GM12864 (cell line): ENCODE measurements around the gene ATP5ME.

Source experiments
- DNase-seq: peaks from one replicate; pipeline ENCODE4 v3.0.0-alpha.2; 2011; ENCODE audit warnings: low read depth
- H3K4me3 ChIP-seq: 2 replicates; pipeline ENCODE4 v1.5.1; 2011; ENCODE audit warnings: mild to moderate bottlenecking, low read depth, low read length, control low read depth
- TF ChIP-seq, protein P1 (sequence below): IDR thresholded peaks from 2 replicates; pipeline ENCODE4 v1.5.1; 2011; ENCODE audit warnings: low read depth, mild to moderate bottlenecking, moderate library complexity, low read length, control low read depth, inconsistent platforms; ENCODE audit errors: missing control alignments

ATP5ME gene

DNA sequence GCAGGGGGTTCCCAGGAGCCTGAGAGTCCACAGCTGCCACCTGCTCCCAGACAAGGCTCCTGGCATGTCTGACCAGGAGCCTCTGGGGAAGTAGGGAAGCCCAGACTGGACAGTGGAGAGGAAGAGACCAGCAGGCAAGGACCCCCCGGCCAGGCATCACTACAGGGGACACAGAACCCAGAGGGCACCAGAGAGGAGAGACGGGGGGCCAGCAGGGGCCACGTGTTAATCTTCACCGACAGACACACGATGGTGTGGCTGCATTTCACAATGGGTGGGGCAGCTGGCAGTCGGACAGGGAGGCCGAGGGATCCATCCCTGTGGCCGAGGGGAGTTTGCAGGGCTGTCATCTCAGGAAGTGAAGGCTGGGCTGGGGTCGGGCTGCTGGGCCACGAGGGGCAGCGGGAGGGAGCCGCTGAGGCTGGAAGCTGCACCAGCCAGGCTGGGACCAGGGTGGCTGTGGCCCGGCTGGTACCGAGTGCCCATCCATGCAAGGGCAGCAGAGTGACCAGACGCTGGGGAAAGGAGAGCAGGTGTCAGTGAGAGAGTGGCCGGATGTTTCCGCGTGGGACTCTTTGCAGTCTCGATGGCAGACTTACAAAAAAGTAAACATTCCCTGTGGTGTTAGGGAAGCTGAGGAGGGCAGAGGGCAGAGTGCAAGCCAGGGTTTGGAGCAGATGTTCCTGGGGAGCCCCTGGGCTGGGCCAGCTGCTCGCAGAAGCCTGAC, 44.0 kb downstream of the ATP5ME start:
- H3K4me3 ChIP-seq = no peak overlapping the region
- TF ChIP-seq, protein P1, sequence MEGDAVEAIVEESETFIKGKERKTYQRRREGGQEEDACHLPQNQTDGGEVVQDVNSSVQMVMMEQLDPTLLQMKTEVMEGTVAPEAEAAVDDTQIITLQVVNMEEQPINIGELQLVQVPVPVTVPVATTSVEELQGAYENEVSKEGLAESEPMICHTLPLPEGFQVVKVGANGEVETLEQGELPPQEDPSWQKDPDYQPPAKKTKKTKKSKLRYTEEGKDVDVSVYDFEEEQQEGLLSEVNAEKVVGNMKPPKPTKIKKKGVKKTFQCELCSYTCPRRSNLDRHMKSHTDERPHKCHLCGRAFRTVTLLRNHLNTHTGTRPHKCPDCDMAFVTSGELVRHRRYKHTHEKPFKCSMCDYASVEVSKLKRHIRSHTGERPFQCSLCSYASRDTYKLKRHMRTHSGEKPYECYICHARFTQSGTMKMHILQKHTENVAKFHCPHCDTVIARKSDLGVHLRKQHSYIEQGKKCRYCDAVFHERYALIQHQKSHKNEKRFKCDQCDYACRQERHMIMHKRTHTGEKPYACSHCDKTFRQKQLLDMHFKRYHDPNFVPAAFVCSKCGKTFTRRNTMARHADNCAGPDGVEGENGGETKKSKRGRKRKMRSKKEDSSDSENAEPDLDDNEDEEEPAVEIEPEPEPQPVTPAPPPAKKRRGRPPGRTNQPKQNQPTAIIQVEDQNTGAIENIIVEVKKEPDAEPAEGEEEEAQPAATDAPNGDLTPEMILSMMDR = no peak
- DNase-seq = no peak

DNA sequence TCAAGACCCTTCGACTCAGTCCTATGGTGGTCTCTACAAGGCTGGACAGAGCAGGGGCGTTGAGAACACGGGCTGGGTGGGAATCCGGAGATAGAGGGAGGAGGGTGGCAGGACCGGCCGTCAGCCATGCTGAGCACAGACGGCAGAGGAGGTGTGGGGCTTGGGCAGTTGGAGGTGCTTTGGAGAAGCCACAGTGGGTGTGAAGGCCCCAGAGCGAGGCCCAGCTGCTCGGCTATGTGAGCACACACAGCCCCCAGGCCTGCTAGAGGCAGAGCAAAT, 44.5 kb downstream of the ATP5ME start:
- no peak for DNase-seq
- TF ChIP-seq, protein P1 = no peak
- no peak overlapping the region for H3K4me3 ChIP-seq

DNA sequence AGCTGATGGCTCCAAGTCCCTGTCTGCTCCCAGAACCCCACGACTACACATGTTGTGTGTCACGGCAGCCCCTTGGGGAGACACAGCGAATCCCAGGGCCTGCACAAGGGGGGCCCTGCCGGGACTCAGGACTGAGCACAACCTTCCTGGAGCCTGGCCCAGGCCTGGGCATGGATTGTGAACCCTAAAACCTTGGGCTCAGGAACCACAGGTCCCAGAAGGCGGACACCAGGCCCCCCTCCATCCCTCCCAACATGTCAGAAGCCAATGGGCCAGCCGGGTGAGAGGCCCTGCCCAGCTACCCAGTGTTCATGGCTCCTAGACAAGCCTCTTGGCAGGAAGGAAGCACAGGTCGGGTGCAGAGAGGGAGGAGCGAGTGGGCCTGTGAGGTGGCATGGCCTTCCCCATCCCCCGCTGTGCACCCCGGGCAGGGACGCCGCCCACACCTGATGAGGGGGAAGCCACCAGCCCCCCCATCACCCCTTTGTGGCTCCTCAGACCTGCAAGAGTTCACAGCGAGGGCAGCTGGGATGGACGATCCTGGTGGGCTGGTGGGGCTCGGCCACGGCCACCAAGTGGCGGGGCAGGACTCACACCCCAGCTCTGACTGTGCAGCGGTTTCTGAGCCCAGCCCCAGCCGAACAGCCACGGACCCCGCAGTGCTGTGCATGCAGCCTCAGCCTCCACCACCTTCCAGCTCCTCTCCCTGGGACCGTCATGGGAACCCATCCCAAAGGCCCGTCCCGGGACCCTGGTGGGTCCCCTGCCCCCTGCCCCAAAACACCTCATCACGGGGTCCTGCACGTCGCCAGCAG, 45.0 kb downstream of the ATP5ME start:
- H3K4me3 ChIP-seq = no peak overlapping the region
- TF ChIP-seq, protein P1 = no peak
- DNase-seq = no peak

DNA sequence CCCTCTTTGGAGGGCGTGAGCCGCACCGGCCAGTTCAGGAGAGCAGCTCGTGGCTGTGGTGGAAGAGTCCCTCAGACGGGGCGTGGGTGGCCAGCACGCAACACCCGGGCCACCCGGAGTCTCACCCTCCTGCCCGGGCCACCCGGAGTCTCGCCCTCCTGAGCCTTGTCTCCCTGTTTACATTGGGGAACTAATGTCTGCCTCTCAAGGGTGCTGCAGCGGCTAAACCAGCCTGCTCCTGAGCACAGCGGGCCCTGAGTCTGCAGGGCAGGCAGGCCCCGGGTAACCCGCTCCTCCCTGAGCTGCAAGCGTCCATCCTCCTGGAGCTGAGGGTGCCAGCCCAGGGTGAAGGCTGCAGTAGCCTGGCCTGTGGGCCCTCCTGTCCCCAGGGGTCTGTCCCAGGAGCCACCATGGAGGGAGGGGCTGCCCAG, 45.8 kb downstream of the ATP5ME start:
- TF ChIP-seq, protein P1 = no peak
- DNase-seq = no peak
- no peak overlapping the region for H3K4me3 ChIP-seq

DNA sequence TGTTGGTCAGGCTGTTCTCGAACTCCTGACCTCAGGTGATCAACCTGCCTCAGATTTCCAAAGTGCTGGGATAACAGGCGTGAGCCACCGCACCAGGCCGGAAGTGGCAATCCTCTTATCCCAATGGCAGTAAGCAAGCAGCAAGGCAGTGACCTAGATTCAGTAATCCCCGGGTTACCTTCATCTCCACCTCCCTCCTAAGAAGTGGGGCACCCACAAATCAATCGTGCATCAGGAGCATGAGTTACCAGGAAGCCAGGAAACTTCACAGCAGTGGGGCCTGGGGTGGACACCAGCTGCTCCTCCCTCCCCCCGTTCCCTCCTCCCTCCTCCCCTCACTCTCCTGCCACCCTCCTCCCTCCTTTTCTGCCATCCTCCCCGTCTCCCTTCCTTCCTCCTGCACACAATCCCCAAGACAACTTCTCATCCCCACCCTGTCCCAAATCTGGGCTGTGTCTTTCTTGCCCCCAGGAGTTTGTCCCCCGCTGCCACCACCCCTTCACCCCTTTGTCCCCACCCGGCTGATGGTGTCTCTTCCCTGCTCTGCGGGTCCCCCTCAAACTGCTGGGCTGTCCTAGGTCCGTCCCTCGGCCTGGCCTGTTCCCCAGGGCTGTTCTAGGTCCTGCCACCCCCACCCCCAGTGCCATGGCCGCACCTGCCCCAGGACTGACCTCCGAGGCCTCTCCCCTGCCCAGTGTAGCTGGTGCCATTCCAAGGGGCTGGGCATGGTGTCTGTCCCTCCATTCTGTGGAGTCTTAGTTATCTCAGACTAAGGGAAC, 46.5 kb downstream of the ATP5ME start:
- DNase-seq = no peak
- no peak overlapping the region for H3K4me3 ChIP-seq
- TF ChIP-seq, protein P1 = no peak

DNA sequence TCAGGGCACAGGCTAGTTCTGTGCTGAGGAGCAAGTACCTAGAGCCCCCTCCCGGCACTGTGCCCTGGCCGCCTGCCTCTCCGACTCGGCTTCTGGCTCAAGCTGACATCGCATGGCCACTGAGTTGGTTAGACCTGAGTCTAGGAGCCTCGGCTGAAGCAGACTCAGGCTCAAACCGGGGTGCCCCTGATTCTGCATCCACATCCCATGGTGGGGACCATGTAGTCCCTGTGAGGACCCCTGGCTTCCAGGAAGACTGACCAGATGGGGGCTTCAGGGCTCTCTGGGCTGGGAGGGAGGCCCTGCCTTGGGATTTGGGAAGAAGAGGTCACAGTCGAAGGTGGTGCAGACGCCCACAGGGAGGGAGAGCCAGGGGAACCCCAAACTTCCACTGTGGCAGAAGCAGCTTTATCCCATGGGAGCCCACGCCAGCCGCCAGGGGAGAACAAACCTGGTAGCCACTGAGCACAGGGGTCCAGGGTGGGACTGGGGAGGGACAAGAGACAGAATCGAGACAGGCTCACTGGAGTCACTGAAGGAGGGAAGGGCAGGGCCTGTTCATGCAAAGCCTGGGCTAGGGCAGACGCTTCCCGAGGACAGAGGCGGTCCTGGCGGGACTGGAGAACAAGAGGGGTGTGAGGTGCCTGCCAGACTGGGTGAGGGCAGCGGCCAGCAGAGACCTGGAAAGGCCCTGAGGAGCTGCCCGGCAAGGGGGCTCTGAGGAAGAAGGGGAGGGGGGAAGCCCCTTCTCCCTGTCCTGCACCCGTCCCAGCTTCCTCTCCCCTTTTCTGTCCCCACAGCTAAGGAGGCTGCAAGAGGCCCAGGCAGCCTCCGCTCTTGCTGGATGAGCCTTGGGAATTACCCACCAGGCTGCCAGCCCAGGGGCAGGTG, 47.6 kb downstream of the ATP5ME start:
- TF ChIP-seq, protein P1 = no peak
- DNase-seq = no peak
- no peak overlapping the region for H3K4me3 ChIP-seq
